Rectal smooth muscle tissue (tissue), 1 donor: ENCODE results near the gene CNTRL.

Experiments used
- H3K27ac ChIP-seq: one replicate; pipeline ENCODE4 v1.7.0; 2013; ENCODE audit warnings: low read depth, low read length, inconsistent platforms
- H3K27me3 ChIP-seq: one replicate; pipeline ENCODE4 v1.7.0; 2013; ENCODE audit warnings: low read length; ENCODE audit not compliant: control insufficient read depth, insufficient read depth
- H3K36me3 ChIP-seq: one replicate; pipeline ENCODE4 v1.7.0; 2013; ENCODE audit warnings: low read length; ENCODE audit not compliant: control insufficient read depth, insufficient read depth
- H3K4me1 ChIP-seq: one replicate; pipeline ENCODE4 v1.7.0; 2013; ENCODE audit warnings: low read length; ENCODE audit not compliant: control insufficient read depth, insufficient read depth
- H3K4me3 ChIP-seq: one replicate; pipeline ENCODE4 v1.7.0; 2013; ENCODE audit warnings: low read length
- H3K9ac ChIP-seq: one replicate; pipeline ENCODE4 v1.7.0; 2013; ENCODE audit warnings: low read length

Gene CNTRL

GRCh38 chr9:121220996-121221663 lies 146.4 kb downstream of the CNTRL start:
- H3K27ac ChIP-seq, result no peak overlapping the region
- H3K27me3 ChIP-seq, result no peaks in the 10 kb centered on the region
- H3K4me1 ChIP-seq, result no peaks in the 10 kb centered on the region
- H3K9ac ChIP-seq, result no peak overlapping the region
- H3K36me3 ChIP-seq, result no peaks in the 10 kb centered on the region
- H3K4me3 ChIP-seq, result no peak overlapping the region

GRCh38 chr9:121221664-121222055 lies 146.9 kb downstream of the CNTRL start:
- Histone ChIP-seq H3K27ac (no peak overlapping the region), H3K9ac (no peak overlapping the region), H3K27me3 (no peaks in the 10 kb centered on the region), H3K4me3 (no peak overlapping the region), H3K36me3 (no peaks in the 10 kb centered on the region), H3K4me1 (no peaks in the 10 kb centered on the region)

- Histone ChIP-seq H3K4me3 (no peak overlapping the region), H3K27ac (no peak overlapping the region), H3K27me3 (no peaks in the 10 kb centered on the region), H3K36me3 (no peaks in the 10 kb centered on the region), H3K9ac (no peak overlapping the region), H3K4me1 (no peaks in the 10 kb centered on the region)
Observed at GRCh38 chr9:121222524-121223171, 147.9 kb downstream of the CNTRL start.

DNA sequence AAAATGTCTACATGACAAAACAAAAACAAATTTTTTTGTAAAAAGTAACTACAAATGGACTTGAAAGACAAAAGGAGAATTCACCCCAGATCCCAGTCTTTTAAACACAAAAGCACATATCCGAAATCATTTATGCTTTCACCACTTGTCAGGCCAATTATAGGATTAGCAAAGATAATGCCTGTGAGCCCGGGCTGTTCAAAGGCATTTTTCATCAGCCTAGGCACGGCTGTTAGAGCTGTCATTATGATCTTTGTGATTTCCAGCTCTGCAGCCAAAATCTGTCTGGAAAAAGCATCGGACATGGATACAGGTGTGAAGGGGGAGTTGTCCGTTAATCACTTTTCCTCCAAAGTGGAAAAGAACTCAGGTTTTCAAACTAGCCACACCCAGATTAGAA lies 150.5 kb downstream of the CNTRL start:
- Histone ChIP-seq H3K4me3 (no peak overlapping the region), H3K27ac (no peak overlapping the region), H3K36me3 (no peaks in the 10 kb centered on the region), H3K4me1 (no peaks in the 10 kb centered on the region), H3K27me3 (no peaks in the 10 kb centered on the region), H3K9ac (no peak overlapping the region)

DNA sequence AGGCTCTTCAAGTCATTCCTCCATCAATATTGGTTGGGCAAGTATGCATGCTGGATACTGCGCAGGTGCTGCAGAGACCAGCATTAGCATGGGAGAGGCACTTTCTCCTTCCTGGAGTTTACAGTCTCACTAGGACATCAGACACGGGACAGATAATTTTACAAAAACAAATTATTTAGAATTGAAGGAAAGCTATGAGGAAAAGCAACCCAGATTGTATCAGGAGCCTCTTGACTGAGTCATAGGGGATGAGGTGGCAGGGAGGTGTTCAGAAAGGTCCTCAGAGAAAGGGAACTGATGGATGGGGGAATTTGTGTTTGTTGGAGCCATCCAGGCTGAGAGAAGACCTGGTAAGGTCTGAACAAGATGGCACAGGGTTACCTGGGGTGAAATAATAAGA lies 151.4 kb downstream of the CNTRL start:
- Histone ChIP-seq H3K9ac (no peak overlapping the region), H3K27ac (no peak overlapping the region), H3K36me3 (no peaks in the 10 kb centered on the region), H3K27me3 (no peaks in the 10 kb centered on the region), H3K4me1 (no peaks in the 10 kb centered on the region), H3K4me3 (no peak overlapping the region)
